ENCODE results near the gene CCDC27.
A peak's percentile ranks its signal among the peaks of the same experiment; 100 is the strongest.

Gene CCDC27

DNA sequence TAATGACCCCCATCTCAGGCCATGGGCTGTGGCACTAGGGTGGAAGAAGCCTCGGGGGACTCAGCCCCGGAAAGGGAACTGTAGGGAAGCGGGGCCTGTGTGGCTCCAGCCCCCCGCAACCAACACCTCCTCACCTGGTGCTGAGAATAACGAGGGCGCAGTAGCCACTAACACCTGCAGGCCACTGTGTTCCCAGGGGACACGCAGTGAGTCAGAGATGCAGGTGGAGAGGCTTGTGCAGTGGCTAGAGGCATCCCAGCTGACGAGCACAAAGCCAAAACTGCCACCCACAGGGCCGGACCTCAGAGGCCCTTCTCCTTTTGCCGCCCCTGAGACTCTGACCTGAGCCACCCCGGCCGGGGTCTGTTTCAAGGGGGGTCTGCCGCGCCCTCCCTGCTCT is 33.5 kb upstream of the CCDC27 start:
- no peak for DNase-seq

DNA sequence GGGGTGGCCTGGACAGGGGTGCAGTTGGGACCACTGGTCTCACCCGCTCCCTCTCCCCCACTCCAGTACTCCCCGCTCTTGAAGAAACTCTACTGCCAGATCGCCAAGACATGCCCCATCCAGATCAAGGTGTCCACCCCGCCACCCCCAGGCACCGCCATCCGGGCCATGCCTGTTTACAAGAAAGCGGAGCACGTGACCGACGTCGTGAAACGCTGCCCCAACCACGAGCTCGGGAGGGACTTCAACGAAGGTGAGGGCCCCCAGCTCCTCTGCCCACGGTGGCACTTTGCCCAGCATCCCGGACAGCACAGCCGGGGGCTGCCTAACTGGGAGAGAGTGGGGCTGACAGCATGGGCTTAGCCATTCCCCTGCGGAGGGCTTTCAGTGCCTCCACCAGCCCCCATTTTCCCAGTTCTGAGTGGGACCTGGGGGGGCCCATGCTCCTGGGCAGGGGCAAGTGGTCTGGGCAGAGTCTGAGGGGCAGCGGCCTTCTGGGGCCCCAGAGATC is 30.2 kb upstream of the CCDC27 start:
- no peak for DNase-seq

DNA sequence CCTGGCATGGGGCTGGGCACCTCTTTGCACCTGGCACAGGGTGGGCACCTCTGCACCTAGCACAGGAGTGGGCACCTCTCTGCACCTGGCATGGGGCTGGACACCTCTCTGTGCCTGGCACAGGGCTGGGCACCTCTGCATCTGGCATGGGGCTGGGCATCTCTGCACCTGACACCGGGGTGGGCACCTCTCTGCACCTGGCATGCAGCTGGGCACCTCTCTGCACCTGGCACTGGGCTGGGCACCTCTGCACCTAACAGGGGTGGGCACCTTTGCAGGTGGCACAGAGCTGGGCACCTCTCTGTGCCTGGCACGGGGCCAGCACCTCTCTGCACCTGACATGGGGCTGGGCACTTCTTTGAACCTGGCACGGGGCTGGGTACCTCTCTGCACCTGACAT is 29.4 kb upstream of the CCDC27 start:
- DNase-seq, result no peak

DNA sequence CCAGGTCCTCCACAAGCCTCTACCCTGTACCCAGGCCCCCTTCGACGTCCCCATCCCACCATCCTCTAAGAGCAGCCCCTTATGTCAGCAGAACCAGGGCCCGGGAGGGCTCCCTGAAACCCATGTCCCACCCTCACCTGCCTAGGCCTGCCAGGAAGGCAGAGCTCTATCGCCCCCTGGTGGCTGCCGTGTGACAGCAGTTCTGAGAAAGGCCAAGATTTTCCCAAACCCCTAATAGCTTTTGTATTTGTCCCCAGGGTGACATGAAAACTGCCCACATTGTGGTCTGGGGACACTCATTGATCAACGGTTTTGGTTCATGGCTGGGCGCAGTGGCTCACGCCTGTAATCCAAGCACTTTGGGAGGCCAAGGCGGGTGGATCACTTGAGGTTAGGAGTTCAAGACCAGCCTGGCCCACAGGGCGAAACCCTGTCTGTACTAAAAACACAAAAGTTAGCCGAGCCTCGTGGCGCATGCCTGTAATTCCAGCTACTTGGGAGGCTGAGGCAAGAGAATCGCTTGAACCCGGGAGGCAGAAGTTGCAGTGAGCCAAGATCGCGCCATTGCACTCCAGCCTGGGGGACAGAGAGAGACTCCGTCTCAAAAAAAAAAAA is 27.7 kb upstream of the CCDC27 start:
- peak; percentile 37 for DNase-seq

DNA sequence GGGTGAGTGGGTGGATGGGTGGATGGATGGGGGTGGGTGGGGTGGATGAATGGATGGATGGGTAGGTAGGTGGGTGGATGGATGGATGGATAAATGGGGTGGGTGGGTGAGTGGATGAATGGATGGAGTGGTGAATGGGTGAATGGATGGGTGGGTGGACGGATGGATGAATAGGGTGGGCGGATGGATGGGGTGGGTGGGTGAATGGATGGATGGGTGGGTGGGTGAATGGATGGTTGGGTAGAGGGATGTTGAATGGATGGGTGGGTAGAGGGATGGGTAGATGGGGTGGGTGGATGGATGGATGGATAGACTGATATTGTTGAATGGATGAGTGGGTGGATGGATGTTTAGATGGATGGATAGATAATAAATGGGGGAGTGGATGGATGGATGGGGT is 26.9 kb upstream of the CCDC27 start:
- DNase-seq, result no peak

DNA sequence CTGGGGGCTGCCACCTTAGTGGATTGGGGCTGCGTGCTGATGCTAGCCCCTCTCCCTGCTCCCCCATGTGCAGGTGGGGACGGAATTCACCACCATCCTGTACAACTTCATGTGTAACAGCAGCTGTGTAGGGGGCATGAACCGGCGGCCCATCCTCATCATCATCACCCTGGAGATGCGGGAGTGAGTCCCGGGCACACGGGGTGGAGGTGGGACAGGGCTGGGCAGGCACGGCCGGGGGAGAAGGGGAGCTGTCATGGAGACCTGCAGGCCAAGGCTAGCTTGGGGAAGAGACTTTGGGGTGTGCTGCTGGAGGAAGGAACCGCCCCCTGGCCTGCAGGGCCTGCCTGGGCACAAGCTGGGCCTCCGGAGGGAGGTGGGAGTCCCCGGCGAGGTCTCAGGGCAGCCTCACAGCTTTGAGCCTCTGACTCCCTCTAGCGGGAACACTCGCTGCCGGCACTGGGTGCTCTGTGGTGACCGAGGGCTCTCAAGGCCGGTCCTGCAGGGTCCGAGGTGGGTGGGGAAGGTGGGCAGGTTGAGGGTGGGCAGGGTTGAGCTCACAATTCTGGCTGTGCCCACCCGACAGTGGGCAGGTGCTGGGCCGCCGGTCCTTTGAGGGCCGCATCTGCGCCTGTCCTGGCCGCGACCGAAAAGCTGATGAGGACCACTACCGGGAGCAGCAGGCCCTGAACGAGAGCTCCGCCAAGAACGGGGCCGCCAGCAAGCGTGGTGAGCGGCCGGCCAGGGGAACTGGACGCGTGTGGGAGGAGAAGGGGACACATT is 25.0 kb upstream of the CCDC27 start:
- no peak for DNase-seq

DNA sequence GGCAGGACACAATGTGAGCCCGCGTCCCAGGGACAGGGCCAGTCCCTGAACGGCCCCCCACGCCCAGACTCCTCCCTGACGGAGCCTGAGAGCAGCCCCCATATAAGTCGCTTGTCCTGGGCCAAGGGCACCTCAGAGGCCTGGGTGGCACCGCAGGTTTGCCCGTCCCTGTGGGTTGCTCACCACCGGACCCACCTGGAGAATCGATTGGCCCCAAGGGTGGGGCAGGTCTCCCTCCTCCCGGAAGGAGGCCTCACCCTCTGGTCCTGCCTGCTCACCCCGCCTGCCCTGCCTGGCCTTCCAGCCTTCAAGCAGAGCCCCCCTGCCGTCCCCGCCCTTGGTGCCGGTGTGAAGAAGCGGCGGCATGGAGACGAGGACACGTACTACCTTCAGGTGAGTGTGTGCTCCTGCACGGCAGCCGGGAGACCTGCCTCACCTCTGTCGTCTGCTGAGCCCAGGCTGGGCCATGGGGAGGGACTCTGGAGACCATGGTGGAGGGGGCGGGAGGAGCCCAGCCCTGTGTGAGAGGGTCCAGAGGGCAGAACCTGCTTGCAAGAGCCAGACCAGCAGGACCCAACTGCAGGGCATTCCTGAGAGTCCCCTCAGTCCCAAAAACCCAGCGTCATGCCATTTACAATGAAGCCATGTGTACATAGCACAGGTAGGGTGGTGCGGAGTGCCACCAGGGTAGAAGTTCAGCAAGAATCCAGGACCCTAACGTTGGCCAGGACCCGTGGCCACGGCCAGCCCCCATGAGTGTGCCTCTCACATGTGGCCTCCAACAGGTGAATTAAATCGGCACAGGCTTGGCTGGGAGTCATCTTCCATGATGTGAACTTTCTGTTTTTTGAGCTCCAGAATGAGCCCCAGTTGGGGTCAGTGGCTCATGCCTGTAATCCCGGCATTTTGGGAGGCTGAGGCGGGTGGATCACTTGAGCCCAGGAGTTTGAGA is 24.1 kb upstream of the CCDC27 start:
- no peak for DNase-seq

DNA sequence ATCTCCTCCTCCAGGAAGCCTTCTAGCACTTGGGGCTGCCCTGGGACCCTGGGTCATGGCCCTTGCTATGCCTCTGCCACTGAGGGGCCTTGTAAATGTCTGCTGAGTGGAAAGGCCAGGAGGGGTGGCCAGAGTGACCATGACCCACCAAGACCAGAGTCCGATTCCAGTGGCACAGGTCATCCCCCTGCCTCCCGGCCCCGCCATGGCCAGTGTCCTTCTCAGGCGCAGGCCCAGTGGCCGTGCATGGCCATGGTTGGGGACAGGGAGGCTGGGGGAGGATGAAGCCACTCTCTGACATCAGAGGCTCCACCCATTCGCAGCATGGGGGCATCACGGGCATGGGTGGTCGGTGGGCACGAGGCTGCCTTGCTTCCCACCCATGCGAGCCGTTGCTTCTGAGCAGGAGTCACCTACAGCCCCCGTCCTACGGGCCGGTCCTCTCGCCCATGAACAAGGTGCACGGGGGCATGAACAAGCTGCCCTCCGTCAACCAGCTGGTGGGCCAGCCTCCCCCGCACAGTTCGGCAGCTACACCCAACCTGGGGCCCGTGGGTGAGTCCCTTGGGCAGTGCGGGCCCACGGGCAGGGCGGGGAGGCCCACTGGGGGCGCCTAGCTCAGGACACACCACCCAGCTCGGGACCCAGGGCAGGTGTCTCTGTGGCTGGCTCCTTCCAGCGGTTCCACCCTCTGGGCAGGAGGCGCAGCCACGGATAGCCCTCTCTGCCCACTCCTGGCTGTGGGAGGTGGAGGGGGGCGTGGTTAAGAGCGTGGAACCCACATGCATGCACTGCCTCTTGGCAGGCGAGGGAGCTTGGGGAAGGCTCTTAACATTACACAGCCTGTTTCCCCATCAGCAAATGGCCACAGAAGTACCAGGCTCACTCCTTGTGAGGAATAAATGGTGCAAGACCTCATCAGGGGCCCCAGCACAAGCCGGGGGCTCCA is 22.4 kb upstream of the CCDC27 start:
- no peak for DNase-seq

DNA sequence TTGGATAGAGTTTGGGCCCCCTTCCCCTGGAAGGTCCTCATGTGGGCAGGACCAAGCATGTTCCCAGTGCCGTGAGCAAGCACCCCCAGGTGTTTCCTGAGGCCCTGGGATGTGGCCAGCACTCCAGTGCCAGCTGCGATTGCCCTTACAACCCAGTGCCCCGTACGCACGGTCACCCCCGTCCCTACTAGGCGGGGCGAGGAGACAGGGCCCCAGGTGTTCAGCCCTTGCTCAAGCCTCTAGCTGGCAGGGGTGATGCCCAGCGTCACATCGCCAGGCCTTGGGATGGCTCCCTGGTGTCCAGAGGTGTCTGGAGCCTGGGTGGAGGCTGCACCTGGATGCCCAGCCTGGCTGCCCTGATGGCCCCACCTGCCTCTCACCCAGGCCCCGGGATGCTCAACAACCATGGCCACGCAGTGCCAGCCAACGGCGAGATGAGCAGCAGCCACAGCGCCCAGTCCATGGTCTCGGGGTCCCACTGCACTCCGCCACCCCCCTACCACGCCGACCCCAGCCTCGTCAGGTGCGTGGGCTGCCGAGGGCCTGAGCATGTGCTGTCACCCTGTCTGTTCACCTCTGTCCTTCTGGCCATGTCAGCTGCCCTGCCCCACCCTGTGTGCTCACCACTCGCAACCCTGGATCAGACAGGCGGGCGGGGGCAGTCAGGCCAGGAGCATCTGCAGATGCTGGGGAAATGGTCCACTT is 21.6 kb upstream of the CCDC27 start:
- no peak for DNase-seq

DNA sequence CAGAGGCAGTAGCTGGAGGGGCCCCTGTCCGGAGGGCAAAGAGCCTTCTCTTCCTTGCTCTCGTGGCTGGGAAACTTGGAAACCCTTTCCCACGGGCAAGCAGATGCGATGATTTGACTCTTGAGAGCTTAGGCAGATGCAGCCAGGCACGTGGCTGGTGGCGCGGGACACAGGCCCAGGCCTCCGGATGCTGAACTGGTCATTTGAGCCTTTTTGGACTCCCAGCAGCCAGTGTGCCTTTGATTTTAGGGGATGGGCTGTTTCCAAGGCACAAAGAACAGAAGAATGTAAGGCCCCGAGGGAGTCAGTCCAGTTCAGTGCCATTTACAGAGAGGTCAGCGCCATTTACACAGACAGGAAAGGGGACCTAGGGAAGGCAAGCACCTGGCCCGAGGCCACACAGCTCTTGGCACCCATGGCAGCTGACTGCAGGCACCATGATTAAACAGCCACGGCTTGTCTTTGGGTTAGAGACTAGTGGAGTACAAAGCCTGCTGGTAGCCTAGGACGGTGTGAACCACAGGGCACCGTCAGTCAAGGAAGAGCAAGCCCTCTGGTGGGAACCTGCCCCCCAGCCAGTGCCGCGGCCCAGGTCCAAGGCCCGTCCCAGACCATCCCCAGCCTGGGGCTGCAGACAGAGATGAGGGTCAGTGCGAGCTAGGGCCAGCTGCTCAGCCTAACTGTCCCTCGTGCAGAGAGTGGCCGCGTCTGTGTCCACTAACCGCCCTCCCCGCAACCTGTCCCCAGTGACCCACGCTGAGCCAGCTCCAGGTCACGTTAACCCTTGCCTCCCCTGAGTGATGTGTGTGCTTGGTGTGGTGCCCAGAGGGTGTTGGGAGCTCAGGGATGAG is 20.4 kb upstream of the CCDC27 start:
- no peak for DNase-seq

DNA sequence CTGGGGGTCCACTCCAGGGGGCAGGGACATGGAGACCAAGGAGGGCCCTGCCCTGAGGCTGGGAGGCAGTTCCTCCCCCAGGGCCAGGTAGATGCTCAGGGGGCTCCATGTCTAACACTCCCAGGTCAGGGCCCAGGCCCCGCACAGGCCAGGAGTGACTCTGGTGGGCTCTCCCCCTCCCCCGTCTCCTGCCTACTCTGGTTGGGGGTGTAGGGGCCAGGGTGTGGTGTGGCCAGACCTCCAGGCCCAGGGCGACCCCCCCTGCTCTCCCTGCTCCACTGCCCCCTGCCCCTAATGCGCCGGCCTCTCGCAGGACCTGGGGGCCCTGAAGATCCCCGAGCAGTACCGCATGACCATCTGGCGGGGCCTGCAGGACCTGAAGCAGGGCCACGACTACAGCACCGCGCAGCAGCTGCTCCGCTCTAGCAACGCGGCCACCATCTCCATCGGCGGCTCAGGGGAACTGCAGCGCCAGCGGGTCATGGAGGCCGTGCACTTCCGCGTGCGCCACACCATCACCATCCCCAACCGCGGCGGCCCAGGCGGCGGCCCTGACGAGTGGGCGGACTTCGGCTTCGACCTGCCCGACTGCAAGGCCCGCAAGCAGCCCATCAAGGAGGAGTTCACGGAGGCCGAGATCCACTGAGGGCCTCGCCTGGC is 19.7 kb upstream of the CCDC27 start:
- DNase-seq, result peak; percentile 13

DNA sequence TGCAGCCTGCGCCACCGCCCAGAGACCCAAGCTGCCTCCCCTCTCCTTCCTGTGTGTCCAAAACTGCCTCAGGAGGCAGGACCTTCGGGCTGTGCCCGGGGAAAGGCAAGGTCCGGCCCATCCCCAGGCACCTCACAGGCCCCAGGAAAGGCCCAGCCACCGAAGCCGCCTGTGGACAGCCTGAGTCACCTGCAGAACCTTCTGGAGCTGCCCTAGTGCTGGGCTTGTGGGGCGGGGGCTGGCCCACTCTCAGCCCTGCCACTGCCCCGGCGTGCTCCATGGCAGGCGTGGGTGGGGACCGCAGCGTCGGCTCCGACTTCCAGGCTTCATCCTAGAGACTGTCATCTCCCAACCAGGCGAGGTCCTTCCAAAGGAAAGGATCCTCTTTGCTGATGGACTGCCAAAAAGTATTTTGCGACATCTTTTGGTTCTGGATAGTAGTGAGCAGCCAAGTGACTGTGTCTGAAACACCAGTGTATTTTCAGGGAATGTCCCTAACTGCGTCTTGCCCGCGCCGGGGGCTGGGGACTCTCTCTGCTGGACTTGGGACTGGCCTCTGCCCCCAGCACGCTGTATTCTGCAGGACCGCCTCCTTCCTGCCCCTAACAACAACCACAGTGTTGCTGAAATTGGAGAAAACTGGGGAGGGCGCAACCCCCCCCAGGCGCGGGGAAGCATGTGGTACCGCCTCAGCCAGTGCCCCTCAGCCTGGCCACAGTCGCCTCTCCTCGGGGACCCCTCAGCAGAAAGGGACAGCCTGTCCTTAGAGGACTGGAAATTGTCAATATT is 19.0 kb upstream of the CCDC27 start:
- DNase-seq, result no peak

DNA sequence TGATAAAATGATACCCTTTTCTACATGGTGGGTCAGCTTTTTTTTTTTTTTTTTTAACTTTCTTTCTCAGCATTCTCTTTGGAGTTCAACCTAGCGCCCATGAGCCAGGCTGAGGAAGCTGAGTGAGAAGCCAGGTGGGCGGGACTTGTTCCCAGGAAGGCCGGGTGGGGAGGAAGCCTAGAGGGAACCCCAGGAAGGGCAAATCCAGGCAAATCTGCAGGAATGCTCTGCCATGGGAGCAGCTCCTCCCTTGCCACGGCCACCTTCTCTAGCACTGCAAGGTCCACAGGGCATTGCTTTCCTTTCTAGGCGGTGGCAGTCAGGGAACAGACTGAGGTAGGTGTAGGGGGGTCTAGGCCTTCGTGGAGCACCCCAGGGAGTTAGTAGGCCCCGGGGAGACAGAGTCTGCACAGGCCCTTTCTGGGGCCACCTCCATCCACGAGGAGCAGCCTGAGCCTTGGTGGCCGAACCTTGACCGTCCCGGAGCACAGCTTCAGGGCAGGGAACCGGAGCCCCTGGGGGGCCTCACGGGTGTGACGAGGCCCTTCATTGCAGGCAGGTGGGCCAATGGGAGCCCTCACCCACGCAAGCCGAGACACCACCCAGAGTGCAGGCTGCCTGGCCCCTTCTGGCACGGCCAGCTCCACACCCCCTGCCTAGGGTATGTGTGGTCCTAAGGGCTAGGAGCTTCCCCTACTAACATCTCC is 18.2 kb upstream of the CCDC27 start:
- DNase-seq, result no peak

DNA sequence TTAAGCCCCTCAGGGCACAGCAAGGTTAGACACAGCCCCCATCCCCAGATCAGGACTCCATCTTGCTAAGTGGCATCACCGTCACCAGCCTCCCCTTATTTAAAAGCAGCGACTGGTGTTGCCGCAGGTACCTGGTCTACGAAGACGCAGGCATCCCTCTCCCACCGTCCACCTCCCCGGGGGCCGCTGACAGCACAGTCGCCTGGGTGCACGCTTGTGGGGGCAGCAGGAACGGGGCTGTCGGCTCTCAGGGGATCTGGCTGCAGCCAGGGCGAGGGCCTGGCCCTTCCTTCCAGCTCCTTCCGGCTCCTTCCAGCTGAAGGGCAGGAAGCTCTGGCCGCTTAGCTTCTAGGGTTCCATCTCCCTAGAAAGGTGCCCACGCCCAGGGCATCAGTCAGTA is 17.6 kb upstream of the CCDC27 start:
- no peak for DNase-seq

DNA sequence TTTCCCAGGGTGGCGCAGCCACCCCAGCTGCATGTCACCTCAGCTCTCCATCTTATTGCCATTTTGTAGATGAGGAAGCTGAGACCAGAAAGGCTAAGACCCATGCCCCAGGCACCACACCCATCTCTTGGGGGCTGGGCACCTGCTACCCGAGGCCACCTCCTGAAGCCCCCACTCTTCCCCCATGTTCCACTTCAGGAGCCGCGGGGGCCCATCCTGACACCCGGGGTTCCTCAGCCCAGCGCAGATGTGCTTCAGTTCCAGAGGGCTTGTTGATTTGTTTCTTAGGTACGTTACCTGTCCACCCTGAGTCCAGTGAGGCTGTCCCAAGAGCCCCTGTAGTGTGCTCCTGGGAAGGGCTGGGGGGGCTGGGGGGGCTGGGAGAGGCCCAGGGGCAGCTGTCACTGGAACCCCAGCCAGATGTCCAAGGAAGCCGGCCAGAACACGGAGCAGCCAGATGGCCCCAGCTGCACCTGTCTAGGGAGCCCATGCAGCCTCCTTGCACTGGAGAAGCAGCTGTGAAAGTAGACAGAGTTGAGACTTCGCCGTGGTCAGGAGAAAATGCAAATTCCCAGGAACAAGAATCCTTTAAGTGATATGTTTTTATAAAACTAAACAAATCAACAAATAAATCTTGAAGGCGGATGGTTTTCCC is 17.1 kb upstream of the CCDC27 start:
- no peak for DNase-seq

DNA sequence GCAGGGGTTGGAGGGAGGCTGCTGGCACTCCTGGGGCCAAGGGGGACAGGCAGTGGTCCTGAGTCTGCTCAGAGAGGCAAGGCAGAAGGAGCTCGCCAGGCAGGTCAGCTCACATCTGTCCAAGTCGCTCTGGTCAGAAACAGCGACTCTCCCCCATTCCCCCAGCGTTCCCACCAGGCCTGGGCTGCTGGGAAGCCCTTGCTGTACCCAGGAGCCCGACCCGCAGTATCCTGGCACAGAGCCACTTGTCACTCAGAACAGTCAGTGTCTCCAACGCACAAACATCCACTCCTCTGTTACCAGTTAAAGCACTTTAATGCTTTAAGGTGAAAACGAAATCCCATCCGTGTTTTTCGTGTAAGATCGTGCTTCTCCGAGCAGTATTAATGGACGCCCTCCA is 16.6 kb upstream of the CCDC27 start:
- no peak for DNase-seq

DNA sequence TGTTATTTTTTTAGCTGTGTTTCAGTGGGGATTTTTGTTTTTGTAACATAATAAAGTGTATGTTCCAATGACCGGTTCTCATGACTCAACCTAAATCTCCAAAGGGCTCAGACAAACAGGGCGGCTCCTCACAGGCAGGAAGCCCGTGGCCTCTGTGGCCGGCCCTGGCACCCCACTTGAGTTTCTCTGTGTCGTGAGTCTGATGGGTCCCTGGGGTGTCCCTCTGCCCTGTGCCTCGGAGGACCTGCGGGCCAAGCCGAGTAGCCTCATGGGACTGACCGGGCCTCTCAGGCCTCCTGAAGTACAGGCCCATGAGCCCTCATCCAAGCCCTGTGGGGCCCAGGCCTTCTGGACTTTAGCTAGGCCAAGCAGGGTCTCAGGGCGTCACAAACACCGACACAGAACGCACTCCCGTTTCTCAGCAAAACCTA is 16.1 kb upstream of the CCDC27 start:
- no peak for DNase-seq

DNA sequence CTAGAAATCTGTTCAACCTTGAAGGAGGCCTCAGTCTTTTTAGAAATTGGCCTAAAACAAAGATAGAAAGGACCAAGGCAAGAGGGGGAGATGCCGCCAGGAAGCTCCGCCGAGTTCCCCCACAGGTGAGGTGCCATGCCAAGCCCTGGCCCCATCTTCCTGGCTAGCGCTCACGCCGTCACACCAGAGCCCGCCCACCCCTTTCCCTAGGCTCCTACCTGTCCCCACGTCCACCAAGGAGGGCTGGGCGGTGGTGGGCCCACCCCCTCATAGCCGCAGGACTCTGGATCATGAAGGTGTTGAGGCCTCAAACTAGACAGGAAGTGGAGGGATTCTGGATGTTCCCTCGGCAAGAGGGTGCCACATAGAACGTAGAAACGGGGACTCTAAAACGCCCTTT is 15.5 kb upstream of the CCDC27 start:
- DNase-seq, result no peak

Data from fibroblast of skin of abdomen (primary cell).